Astrocyte (in vitro differentiated cells and primary cell): ENCODE results near the gene FAM174B. TPM values are rescaled to one million over a fixed set of nuclear protein-coding genes. Genes with fewer than 3 reads are reported as not detected.

Experiments
- DNase-seq: peaks from one replicate; pipeline ENCODE4 v3.0.0-alpha.2; 2010; ENCODE audit warnings: low read depth
- FAIRE-seq: peaks from 2 replicates; lab custom pipeline; 2011; peaks lifted over from hg19 to GRCh38; lab: Jason Lieb, UNC
- H2AFZ ChIP-seq: 2 replicates; pipeline ENCODE4 v1.6.0; 2012; ENCODE audit warnings: low read depth, low read length, inconsistent platforms
- H3K27ac ChIP-seq: 2 replicates; pipeline ENCODE4 v1.5.1; 2011; ENCODE audit warnings: low read depth, low read length, inconsistent platforms
- H3K27me3 ChIP-seq: 2 replicates; pipeline ENCODE4 v1.6.0; 2011; ENCODE audit warnings: low read length, inconsistent platforms; ENCODE audit not compliant: insufficient read depth
- H3K36me3 ChIP-seq: 2 replicates; pipeline ENCODE4 v1.5.1; 2011; ENCODE audit warnings: low read length, inconsistent platforms; ENCODE audit not compliant: insufficient read depth
- H3K4me1 ChIP-seq: 2 replicates; pipeline ENCODE4 v1.5.1; 2011; ENCODE audit warnings: low read length, inconsistent platforms; ENCODE audit not compliant: insufficient read depth
- H3K4me2 ChIP-seq: 2 replicates; pipeline ENCODE4 v1.6.0; 2012; ENCODE audit warnings: low read length, inconsistent platforms
- H3K4me3 ChIP-seq: 2 replicates; pipeline ENCODE4 v1.5.1; 2011; ENCODE audit warnings: low read depth, mild to moderate bottlenecking, low read length, inconsistent platforms; ENCODE audit not compliant: insufficient read depth
- H3K79me2 ChIP-seq: 2 replicates; pipeline ENCODE4 v1.6.0; 2012; ENCODE audit warnings: mild to moderate bottlenecking, low read length, inconsistent platforms; ENCODE audit not compliant: insufficient read depth
- H3K9ac ChIP-seq: 2 replicates; pipeline ENCODE4 v1.6.0; 2012; ENCODE audit warnings: mild to moderate bottlenecking, low read length, inconsistent platforms
- H3K9me3 ChIP-seq: 2 replicates; pipeline ENCODE4 v1.5.1; 2012; ENCODE audit warnings: low read depth, mild to moderate bottlenecking, low read length, inconsistent platforms; ENCODE audit not compliant: insufficient read depth
- H4K20me1 ChIP-seq: 2 replicates; pipeline ENCODE4 v1.6.0; 2012; ENCODE audit warnings: low read length, inconsistent platforms; ENCODE audit not compliant: insufficient read depth
- H3K27ac Mint-ChIP-seq: one replicate; pipeline ENCODE4 v1.8.0; 2021; ENCODE audit warnings: mild to moderate bottlenecking, mixed read lengths; ENCODE audit not compliant: unreplicated experiment
- H3K27me3 Mint-ChIP-seq: one replicate; pipeline ENCODE4 v1.8.0; 2021; ENCODE audit warnings: low read depth, mixed read lengths; ENCODE audit not compliant: unreplicated experiment
- H3K36me3 Mint-ChIP-seq: one replicate; pipeline ENCODE4 v1.8.0; 2021; ENCODE audit warnings: low read depth, mixed read lengths; ENCODE audit not compliant: unreplicated experiment
- H3K4me1 Mint-ChIP-seq: one replicate; pipeline ENCODE4 v1.8.0; 2021; ENCODE audit warnings: low read depth, mixed read lengths; ENCODE audit not compliant: unreplicated experiment
- H3K4me3 Mint-ChIP-seq: one replicate; pipeline ENCODE4 v1.8.0; 2021; ENCODE audit warnings: mild to moderate bottlenecking, moderate library complexity, mixed read lengths; ENCODE audit not compliant: unreplicated experiment
- H3K9me3 Mint-ChIP-seq: one replicate; pipeline ENCODE4 v1.8.0; 2021; ENCODE audit warnings: mild to moderate bottlenecking, mixed read lengths; ENCODE audit not compliant: unreplicated experiment
- CTCF ChIP-seq: IDR thresholded peaks from 2 replicates; pipeline ENCODE4 v1.5.1; 2011; ENCODE audit warnings: low read depth, mild to moderate bottlenecking, inconsistent platforms, low read length, moderate library complexity; ENCODE audit not compliant: insufficient read depth
- EZH2 ChIP-seq: IDR thresholded peaks from 2 replicates; pipeline ENCODE4 v1.6.1; 2012; ENCODE audit warnings: mild to moderate bottlenecking, low read length, inconsistent platforms; ENCODE audit not compliant: insufficient read depth
- total RNA-seq: library from RNA; stranded (reverse); gene quantifications from 2 replicates; pipeline ENCODE4 v1.2.1, GENCODE V29; 2021

The FAM174B gene
- total RNA-seq, 1 donor from 2014 or later, result 11.2 TPM

- TF ChIP-seq CTCF (no peak), EZH2 (no peak)
- Histone ChIP-seq H3K9ac (no peak overlapping the region), H3K79me2 (no peaks in the 10 kb centered on the region), H3K4me3 (no peak overlapping the region), H3K4me2 (no peak overlapping the region), H3K9me3 (no peaks in the 10 kb centered on the region), H2AFZ (no peak overlapping the region), H3K4me1 (peaks cover 38% of the 10 kb centered on the region), H4K20me1 (no peaks in the 10 kb centered on the region), H3K27me3 (no peaks in the 10 kb centered on the region), H3K36me3 (no peaks in the 10 kb centered on the region), H3K27ac (no peak overlapping the region)
- FAIRE-seq (no peak), DNase-seq (no peak)
- Mint-ChIP-seq H3K27ac (no peak overlapping the region), H3K9me3 (no peaks in the 10 kb centered on the region), H3K4me1 (peaks cover 35% of the 10 kb centered on the region), H3K27me3 (no peaks in the 10 kb centered on the region), H3K4me3 (no peak overlapping the region), H3K36me3 (peaks cover 2% of the 10 kb centered on the region)
Observed at GRCh38 chr15:92621972-92622533, 33.5 kb downstream of the FAM174B start.

GRCh38 chr15:92620991-92621390, 34.6 kb downstream of the FAM174B start:
- no peaks in the 10 kb centered on the region for H3K27me3 Mint-ChIP-seq
- no peaks in the 10 kb centered on the region for H3K27me3 ChIP-seq
- no peak overlapping the region for H2AFZ ChIP-seq
- no peaks in the 10 kb centered on the region for H3K9me3 ChIP-seq
- peaks cover 4% of the 10 kb centered on the region for H3K36me3 Mint-ChIP-seq
- no peaks in the 10 kb centered on the region for H3K79me2 ChIP-seq
- no peaks in the 10 kb centered on the region for H3K36me3 ChIP-seq
- TF ChIP-seq CTCF (no peak), EZH2 (no peak)
- peaks cover 40% of the 10 kb centered on the region for H3K4me1 Mint-ChIP-seq
- H3K9me3 Mint-ChIP-seq, result no peaks in the 10 kb centered on the region
- no peak overlapping the region for H3K9ac ChIP-seq
- no peak for DNase-seq
- H3K4me3 ChIP-seq, result no peak overlapping the region
- no peak overlapping the region for H3K4me3 Mint-ChIP-seq
- FAIRE-seq, result no peak
- H3K4me1 ChIP-seq, result peaks cover 42% of the 10 kb centered on the region
- no peak overlapping the region for H3K4me2 ChIP-seq
- H3K27ac Mint-ChIP-seq, result no peak overlapping the region
- no peaks in the 10 kb centered on the region for H4K20me1 ChIP-seq
- H3K27ac ChIP-seq, result no peak overlapping the region
